Bone marrow (tissue), 2 donors: Measurements from ENCODE around the gene C19orf38.

Source experiments
- DNase-seq, 2 donors: peaks; one replicate each; lab custom pipeline; 2025; lab: John Stamatoyannopoulos, UW

Gene C19orf38, protein sequence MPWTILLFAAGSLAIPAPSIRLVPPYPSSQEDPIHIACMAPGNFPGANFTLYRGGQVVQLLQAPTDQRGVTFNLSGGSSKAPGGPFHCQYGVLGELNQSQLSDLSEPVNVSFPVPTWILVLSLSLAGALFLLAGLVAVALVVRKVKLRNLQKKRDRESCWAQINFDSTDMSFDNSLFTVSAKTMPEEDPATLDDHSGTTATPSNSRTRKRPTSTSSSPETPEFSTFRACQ

DNA sequence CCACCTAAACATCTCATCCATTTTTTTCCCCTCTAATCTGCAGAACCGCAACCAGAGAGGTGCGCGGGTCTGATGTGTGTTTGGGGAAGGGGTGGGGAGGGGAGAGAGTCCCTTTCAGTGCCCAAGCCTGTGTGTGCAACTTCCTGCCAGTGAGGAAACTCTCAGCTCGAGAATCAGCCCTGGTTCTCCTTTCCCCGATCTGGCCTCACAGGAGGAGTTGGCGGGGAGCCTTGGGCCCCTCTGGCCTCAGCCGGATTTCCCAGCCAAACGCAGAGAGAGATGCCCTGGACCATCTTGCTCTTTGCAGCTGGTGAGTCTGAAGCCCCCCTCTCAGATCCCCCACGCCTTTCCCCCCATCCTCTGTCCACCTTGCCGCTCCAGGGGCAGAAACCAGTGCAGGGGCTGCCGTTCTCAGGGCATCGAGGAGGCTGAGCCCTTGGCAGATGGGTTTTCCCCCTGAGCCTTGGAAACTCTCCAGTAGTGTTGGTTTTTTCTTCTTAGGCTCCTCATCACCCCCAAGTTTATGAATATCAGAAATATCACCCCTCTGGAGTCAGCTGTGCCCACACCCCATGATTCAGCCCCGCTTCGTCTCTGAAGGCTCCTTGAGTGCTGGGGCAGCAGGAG, at the start of gene C19orf38:
Gene C19orf38, plus strand, starts transcription at position 186 of the 627 bp plus-strand sequence. Its CDS starts 94 bp downstream, at position 280.
- peak; percentile 30 to 37 for DNase-seq

- DNase-seq: no peak
These were observed 47.7 kb upstream of the C19orf38 start for GRCh38 chr19:10800488-10800887.

DNA sequence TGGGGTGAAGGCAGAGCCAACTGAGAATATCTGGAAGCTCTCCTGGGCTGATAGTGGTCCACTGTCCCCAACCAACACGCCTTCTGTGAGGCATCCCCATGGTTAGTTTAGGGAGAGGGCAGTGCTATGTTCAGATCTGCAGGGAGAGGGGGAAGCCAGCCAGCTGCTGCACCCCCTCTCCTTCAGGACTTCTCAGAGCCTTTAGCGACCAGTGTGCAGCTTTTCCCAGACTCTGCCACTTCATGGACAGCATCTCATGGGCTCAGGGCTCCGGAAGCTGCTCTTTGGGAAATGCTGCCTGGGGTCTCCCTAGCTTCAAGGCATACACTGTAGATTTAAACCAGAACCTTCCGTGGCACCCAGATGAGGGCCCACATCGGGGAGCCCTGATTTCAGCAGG, 45.7 kb upstream of the C19orf38 start:
- DNase-seq: no peak

DNA sequence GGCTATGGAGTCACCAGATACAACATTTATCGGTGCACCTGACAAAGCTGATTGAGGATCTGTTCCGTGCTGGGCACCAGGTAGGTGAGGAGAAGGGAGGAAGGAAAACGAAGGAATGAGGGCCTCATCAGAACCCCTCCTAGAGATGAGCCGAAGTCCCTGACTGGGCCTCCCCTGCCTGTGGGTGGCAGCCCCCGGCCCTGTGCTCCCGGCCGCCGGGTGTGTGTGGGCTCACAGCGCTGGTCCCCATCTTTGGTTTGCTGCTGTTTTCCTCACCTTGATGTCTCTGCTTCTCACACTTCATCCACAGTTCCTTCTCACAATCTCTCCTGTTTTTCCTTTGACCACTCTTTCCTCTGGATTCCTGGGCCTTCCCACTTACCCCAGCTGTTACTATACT, 45.0 kb upstream of the C19orf38 start:
- no peak for DNase-seq

DNA sequence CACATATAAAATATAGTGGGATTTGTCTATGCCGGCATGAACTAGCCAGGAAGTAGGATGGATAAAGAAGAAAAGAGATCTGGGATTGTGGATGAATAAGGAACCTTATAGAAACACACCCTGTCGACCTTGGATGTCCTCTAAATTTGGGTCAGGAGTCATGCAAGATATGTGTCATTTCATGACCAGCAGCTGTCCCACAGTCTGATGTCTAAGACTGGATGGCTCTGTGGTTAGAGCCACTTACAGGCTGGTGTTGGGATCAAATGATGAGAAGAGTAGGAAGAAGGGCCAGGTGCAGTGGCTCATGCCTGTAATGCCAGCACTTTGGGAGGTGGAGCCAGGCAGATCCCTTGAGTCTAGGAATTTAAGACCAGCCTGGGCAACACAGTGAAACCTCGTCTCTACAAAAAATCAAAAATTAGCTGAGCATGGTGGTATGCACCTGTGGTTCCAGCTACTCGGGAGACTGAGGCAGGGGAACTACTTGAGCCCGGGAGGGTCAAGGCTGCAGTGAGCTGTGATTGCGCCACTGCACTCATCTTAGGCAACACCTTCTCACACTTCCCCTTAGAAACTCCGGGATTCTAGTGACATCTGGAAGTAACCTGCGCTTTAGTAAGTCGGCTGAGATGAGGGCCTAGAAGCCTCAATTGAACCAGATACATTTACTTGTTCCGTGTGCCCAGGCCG, 43.0 kb upstream of the C19orf38 start:
- peak in 1 of 2 donors; percentile 3 for DNase-seq

GRCh38 chr19:10805758-10806247, 42.4 kb upstream of the C19orf38 start:
- DNase-seq: no peak

- no peak for DNase-seq
These were observed 39.1 kb upstream of the C19orf38 start for GRCh38 chr19:10808937-10809649.

DNA sequence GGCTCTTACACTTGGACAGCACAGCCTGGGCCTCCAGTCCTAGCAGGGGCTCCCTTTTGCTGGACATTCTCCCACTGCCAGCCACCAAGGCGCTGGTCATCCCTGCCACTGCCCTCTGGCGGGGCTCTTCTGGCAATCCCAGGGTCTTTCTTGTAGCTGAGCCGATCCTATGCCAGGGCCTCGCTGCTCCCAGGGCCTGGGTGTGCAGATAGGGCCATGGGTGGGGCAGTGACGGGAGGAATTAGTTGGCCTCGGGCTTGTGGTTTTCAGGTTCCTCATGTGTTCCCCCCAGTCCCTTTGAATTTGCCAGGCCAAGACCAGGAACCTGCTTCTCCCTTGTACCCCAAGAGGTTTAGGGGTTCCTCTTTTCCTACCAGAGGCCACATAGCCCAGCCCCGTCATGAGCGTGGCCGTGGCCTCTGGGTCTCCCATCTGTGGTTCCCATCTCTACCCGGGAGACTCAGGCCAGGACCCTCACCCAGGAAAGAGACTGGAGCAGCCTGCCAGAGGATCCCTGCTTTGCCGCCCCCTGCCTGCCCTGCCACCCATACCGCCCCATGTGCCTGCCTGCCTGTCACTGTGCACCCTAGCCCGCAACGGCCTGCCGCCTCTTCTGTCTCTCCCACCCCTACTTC, 38.4 kb upstream of the C19orf38 start:
- DNase-seq: peak in 1 of 2 donors; percentile 54

- DNase-seq: no peak
These were observed 36.7 kb upstream of the C19orf38 start for GRCh38 chr19:10811391-10812111.

- DNase-seq: no peak
These were observed 36.0 kb upstream of the C19orf38 start for GRCh38 chr19:10812196-10812595.

DNA sequence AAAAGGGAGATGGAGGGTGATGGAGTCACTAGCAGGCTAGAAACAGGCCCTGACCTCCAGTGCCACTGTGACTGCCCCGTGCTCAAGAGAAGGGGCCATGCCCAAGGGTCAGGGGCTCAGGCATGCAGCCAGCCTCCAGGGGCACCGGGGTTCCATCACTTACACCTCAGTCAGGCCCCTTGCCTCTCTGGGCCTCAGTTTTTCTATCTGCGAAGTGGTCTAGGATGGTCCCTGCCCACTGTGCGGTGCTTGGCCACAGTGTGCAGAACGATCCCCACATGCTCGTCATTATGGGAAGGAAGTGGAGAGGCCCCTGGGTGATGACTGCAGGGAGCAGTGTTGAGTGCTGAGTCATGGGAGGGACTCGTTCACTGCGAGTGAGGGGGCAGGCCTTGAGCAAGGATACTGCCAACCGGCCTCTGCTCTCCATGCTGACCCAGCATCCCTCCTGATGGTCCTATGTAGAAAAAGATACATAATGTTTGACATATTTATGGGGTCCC, 35.3 kb upstream of the C19orf38 start:
- DNase-seq: peak; percentile 36 to 45

- no peak for DNase-seq
These were observed 33.1 kb upstream of the C19orf38 start for GRCh38 chr19:10815007-10815536.

GRCh38 chr19:10815969-10816644, 32.1 kb upstream of the C19orf38 start:
- no peak for DNase-seq

- no peak for DNase-seq
These were observed 31.5 kb upstream of the C19orf38 start for GRCh38 chr19:10816691-10817090.

DNA sequence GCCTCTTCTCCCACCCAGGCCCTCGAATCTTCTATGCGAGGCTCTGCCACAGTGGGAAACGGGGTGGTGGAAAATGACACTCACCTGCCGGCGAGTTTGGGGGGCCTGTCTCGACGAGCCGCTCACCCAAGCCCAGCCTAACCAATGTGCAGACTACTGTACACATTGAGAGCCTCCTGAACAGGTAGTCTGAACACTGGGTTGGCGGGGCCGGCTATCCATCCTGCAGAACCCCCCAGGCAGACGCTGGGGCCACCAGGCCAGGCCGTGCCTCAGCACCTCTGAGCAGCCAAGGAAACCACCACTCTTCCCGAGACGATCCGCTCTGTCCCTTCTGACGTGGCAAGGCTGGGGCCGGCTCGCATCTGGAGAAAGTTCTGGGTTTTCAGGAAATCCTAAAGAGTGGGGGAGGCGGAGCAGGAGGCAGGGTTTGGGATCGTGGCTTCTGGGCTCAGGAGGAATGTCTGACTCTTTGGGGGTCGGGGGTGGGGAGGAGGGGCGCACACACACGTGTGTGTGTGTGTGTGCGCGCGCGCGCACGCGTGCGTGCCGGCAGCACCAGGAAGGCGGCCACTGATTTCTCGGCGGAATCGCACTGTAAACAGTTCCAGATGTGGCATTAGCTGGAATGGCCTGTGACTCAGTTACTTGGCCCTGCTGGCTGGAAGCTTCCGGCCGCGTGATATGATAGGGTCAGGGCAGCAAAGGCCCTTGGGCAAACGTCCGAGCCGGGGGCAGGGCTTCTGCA, 30.8 kb upstream of the C19orf38 start:
- DNase-seq: no peak

- no peak for DNase-seq
These were observed 29.7 kb upstream of the C19orf38 start for GRCh38 chr19:10818301-10819123.

DNA sequence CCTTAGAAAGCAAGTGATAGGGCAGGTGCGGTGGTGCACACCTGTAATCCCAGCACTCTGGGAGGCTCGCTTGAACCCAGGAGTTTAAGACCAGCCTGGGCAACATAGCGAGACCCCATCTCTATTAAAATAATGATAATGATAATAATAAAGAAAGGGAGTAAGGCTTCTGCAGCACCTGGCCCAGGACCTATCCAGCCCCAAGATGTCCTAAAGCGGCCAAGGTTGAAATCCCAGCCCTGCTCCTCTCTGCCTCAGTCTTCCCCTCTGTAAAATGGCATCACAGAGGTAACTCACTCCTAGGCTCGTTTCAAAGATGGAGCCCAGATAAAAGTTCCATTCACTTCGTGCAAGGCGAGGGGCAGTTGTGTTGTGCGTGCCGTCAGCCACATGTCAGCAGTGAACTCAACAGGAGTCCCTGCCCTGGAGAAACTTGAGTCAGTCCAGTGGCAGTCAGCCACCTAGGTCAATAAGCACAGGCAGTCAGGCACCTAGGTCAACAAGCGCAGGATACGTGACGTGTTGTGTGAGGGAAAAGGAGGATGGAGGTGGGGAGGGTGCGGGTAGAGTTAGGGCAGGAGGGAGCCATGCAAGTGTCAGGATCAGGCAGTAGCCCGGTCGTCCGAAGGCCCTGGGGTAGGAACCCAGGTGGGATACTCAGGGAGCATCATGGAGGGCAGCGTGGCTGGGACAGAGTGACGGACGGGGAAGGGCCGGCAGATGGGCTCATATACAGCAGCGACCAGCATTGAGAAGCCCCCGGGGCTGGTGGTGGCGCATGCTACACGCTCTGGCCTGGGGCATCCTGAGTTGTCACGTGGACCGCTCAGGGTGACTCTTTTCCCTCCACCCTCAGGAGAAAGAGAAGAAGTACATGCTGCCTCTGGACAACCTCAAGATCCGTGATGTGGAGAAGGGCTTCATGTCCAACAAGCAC, 28.8 kb upstream of the C19orf38 start:
- DNase-seq: no peak
